GM12872 (cell line): ENCODE measurements around the gene SYT6.

ENCODE experiments used
- CTCF ChIP-seq: IDR thresholded peaks from 3 replicates; pipeline ENCODE4 v1.5.1; 2011; ENCODE audit warnings: low read depth, mild to moderate bottlenecking, low read length, moderate library complexity; ENCODE audit not compliant: insufficient read depth

The SYT6 gene

GRCh38 chr1:114114185-114115094, 39.2 kb downstream of the SYT6 start:
- no peak for TF ChIP-seq CTCF

GRCh38 chr1:114113411-114114184, 40.1 kb downstream of the SYT6 start:
- TF ChIP-seq CTCF: no peak

GRCh38 chr1:114112775-114113174, 40.9 kb downstream of the SYT6 start:
- TF ChIP-seq CTCF: no peak

- TF ChIP-seq CTCF: no peak
These were observed 41.7 kb downstream of the SYT6 start for GRCh38 chr1:114111731-114112641.

- no peak for TF ChIP-seq CTCF
These were observed 43.7 kb downstream of the SYT6 start for GRCh38 chr1:114109981-114110380.

GRCh38 chr1:114108751-114109255, 44.9 kb downstream of the SYT6 start:
- TF ChIP-seq CTCF: no peak
